ENCODE measurements around the gene BBOX1. TPM values are rescaled to one million over a fixed set of nuclear protein-coding genes. Genes with fewer than 3 reads are reported as not detected.

BBOX1 gene
- polyA plus RNA-seq, 1 donor from 2014 or later = not detected

- Histone ChIP-seq H3K4me3 (ENCODE audit: low read length) (no peak overlapping the region), H4K20me1 (ENCODE audit: insufficient read depth) (no peaks in the 10 kb centered on the region), H3F3A (ENCODE audit: insufficient read depth, low read length, poor library complexity, severe bottlenecking) (no peaks in the 10 kb centered on the region), H3K4me2 (ENCODE audit: low read length) (no peak overlapping the region), H3K9me2 (ENCODE audit: insufficient read depth, low read length) (no peaks in the 10 kb centered on the region), H3K79me2 (replicated peaks; ENCODE audit: insufficient read depth, low read length) (no peaks in the 10 kb centered on the region), H3K27me3 (ENCODE audit: insufficient read depth, low read depth, low read length) (no peaks in the 10 kb centered on the region), H3K9me3 (ENCODE audit: low read length) (no peaks in the 10 kb centered on the region), H3K27ac (ENCODE audit: low read length) (no peak overlapping the region), H2AFZ (ENCODE audit: low read depth, low read length) (no peak overlapping the region), H3K9ac (ENCODE audit: low read length) (no peak overlapping the region), H3K36me3 (ENCODE audit: insufficient read depth, low read length) (no peaks in the 10 kb centered on the region)
- TF ChIP-seq SMC3 (conservative IDR thresholded peaks at IDR 0.05; ENCODE audit: poor library complexity) (no peak), CTCF (IDR thresholded peaks at IDR 0.05; ENCODE audit: poor library complexity, severe bottlenecking) (no peak), EP300 (conservative IDR thresholded peaks at IDR 0.05; ENCODE audit: poor library complexity, severe bottlenecking) (no peak), RAD21 (conservative IDR thresholded peaks at IDR 0.05) (no peak), REST (IDR thresholded peaks at IDR 0.05; ENCODE audit: borderline replicate concordance) (no peak), EZH2 (IDR thresholded peaks at IDR 0.05; ENCODE audit: borderline replicate concordance, insufficient read depth, low read length, poor library complexity, severe bottlenecking) (no peak), POLR2AphosphoS5 (IDR thresholded peaks at IDR 0.05) (no peak), MXI1 (conservative IDR thresholded peaks at IDR 0.05; ENCODE audit: poor library complexity, severe bottlenecking) (no peak), TAF1 (IDR thresholded peaks at IDR 0.05; ENCODE audit: low read depth) (no peak)
These were observed 46.8 kb downstream of the BBOX1 start for GRCh38 chr11:27087432-27087831.

- H3K79me2 ChIP-seq (replicated peaks; ENCODE audit: insufficient read depth, low read length) = no peaks in the 10 kb centered on the region
- H3K9me2 ChIP-seq (ENCODE audit: insufficient read depth, low read length) = no peaks in the 10 kb centered on the region
- H3K27ac ChIP-seq (ENCODE audit: low read length) = no peak overlapping the region
- no peaks in the 10 kb centered on the region for H3K36me3 ChIP-seq (ENCODE audit: insufficient read depth, low read length)
- H3K4me2 ChIP-seq (ENCODE audit: low read length) = no peak overlapping the region
- H3K27me3 ChIP-seq (ENCODE audit: insufficient read depth, low read depth, low read length) = no peaks in the 10 kb centered on the region
- TF ChIP-seq SMC3 (conservative IDR thresholded peaks at IDR 0.05; ENCODE audit: poor library complexity) (no peak), REST (IDR thresholded peaks at IDR 0.05; ENCODE audit: borderline replicate concordance) (no peak), MXI1 (conservative IDR thresholded peaks at IDR 0.05; ENCODE audit: poor library complexity, severe bottlenecking) (no peak), TAF1 (IDR thresholded peaks at IDR 0.05; ENCODE audit: low read depth) (no peak), CTCF (IDR thresholded peaks at IDR 0.05; ENCODE audit: poor library complexity, severe bottlenecking) (no peak), EP300 (conservative IDR thresholded peaks at IDR 0.05; ENCODE audit: poor library complexity, severe bottlenecking) (no peak), POLR2AphosphoS5 (IDR thresholded peaks at IDR 0.05) (no peak), EZH2 (IDR thresholded peaks at IDR 0.05; ENCODE audit: borderline replicate concordance, insufficient read depth, low read length, poor library complexity, severe bottlenecking) (no peak)
- no peak overlapping the region for H3K9ac ChIP-seq (ENCODE audit: low read length)
- no peaks in the 10 kb centered on the region for H3F3A ChIP-seq (ENCODE audit: insufficient read depth, low read length, poor library complexity, severe bottlenecking)
- H3K4me3 ChIP-seq (ENCODE audit: low read length) = no peak overlapping the region
- H4K20me1 ChIP-seq (ENCODE audit: insufficient read depth) = no peaks in the 10 kb centered on the region
- no peak overlapping the region for H2AFZ ChIP-seq (ENCODE audit: low read depth, low read length)
- H3K9me3 ChIP-seq (ENCODE audit: low read length) = no peaks in the 10 kb centered on the region
These were observed 47.7 kb downstream of the BBOX1 start for GRCh38 chr11:27088353-27088752.

Measured in neural cell (in vitro differentiated cells).